ENCODE measurements around the gene SLC6A1.

The SLC6A1 gene

DNA sequence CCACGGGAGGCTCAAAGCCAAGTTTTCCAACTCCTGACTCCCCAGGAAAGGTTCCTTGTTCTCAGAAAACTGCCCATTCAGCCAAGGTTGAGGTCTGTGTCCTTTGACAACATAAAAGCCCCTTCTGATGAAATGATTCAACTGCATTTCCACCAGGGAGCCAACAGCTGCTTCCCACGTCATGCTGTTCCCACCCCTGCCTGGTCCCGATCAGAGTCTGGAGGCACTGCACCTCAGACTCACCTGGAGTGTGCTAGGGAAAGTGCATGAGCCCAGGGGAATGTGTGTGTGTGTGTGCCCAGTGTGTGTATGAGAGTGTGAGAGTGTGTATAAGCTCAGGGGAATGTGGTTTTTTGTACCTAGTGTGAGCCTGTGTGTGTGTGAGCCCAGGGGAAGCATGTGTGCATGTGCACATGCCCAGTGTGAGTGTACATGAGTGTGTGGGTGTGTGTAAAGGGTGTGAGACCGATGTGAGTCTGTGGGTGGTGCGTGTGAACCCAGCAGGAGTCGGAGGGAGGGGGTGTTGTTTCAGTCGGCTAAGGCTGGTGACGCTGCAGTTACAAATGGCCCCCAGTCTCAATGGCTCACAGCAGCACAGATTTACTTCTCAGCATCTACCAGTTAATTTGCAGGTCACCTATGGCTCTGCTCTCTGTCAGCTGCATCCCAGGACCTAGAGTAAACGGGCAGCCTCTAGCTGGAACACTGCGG is 20.3 kb upstream of the SLC6A1 start:
- no peak for DNase-seq

DNA sequence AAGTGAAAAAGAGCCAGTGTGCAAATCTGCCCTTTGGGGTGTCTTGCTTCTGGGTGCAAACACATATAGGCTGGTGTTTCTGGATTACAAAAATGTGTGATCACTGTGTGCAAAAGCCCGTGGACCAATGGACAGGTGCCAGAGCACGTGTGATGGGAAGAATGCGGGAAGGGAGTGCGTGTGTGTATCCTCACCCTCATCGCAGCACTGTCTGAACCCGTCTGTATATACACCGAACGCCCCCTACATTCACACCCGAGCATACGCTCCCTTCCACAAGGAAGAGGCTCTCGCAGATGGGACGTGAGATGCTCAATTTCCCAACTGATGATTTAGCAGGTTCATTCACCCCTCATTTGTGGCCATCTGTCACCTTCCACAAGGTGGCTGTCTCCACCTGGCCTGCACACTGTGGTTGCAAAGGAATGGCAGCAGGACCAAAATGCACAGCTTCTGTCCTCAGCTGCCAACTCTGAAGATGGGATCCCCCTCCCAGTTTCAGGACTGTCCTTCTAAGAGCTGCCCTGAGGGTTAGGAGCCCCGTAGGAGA is 19.4 kb upstream of the SLC6A1 start:
- DNase-seq = no peak

DNA sequence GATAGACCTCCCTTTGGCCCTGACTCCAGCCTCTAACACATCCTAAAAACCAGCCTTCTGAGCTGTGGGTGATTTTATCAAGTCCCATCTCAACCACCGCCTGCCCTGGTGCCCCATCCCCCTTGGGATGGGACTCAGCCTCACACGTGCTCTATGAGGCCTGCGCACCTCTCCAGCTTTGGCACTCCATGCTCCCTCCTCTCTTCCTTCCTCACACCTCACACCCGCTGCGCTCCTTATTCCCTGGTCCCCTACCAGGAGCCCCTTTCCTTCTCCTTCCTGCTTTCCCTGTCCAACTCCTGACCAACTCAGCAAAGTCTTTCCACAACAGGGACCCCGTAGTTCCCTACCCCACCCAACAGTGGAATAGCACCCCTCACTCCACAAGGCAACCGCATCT is 18.4 kb upstream of the SLC6A1 start:
- no peak for DNase-seq

DNA sequence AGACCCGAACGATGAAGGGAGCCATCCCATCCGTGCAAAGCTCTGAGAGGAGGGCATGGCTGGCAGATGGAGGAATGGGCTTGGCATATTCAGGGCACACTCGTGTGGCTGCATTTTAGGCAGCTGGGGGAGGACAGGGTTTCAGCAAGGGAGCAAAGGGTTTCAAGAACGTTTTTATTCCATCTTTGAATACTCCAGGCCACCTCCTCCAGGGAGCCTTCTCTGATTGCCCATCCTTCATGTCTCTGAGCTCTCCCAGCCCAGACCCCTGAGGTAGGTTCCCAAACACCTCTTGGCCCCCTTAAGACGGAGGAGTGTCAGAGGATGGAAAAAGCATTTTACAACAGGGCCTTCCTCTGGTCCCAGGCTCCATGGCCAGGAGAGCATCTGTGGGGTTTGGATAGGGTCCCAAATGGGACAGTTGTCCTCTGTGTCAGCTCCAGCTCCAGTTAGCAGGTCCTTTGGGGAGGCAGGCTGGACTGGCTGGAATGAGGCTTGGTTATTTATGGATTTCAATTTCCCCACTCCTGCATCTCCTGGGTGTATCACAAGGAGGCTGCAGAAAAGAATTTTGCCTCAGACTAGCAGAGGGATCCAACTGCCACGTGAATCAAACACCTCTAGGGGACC is 17.7 kb upstream of the SLC6A1 start:
- DNase-seq = no peak

DNA sequence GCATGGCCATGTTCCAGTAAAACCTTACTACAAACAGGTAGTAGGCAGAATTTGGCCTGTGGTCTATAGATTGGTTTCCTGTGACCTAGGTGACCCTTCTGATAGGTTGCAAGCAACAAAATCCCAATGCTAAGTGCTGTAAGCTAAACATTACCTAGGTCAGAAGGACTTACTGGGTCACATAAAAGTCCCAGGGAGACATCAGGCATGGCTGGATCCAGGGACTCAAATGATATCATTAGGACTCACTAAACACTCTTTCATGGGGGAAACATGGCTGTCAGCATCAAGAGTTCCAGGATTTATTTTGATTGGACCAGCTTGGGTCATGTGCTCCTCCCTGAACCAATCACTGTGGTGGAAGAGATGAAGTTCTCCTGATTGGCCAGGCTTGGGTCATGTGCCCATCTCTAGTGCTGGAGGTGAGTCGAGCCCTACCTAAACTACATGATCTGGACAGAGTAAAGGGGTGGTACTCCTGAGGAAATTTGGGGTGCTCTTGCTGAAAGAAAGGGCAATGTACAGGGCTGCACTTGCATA is 16.8 kb upstream of the SLC6A1 start:
- DNase-seq = no peak

DNA sequence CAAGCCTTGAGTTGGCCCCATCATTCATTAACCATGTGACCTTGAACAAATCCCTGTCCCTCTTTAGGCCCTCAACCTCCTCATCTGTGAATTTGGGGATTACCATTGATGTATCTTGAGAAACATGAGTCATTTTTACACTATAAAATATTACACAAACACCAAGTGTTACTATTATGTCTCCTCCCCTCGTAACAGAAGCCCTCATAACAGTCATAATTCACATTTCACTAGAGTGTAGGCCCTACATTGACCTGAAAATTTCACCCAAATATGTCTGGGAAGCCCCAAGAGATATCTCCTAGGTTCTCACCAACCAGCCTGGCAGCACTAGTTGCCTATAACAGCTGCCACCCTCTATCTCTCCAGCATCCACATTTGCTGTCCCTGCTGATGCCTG is 15.8 kb upstream of the SLC6A1 start:
- no peak for DNase-seq

DNA sequence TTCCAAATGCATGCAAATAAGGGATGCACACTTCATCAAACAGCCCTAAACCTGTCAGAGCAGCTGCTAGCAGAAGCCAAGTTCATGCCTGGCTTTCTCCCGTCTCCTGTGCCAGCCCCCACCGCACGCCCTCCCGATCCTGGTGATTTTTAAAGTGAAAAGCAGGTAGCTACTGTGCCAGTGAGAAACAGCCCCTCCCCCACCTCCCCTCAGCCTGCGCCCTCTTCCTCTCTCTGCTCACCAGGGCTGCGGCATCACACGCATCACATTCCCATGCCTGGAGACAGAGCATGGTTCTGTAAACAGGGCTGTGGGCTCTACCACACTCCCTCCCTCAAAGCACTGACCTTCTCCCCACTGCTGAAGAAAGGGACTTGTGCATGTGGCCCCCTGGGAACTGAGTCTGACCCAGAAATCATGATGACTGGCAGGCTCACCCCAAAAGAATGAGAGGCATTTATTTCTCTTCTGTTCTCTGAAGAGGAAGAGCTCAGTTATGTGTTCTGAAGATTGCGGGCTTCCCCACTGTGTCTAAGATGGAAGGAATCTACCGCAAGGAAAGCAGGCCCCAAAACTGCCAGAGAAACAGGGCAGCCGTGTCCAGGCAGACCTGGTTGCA is 14.5 kb upstream of the SLC6A1 start:
- DNase-seq = no peak

DNA sequence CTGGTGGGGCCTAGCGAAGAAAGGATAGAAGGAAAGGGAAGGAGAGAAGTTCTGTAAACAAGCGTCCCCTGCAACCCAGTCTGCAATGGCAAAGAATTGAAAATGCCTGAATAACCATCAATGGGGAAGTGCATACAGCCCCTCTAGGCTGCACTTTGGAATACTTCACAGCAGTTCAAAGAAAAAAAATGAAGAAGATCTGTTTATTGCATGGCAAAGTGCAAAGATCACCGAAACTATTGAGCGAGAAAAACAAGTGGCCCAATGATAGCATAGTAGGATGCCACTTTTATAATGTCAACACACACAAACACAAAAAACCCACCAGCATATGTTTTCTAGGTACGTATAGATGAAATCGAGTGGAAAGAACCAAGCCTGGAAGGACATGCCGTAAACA is 13.6 kb upstream of the SLC6A1 start:
- DNase-seq = no peak

DNA sequence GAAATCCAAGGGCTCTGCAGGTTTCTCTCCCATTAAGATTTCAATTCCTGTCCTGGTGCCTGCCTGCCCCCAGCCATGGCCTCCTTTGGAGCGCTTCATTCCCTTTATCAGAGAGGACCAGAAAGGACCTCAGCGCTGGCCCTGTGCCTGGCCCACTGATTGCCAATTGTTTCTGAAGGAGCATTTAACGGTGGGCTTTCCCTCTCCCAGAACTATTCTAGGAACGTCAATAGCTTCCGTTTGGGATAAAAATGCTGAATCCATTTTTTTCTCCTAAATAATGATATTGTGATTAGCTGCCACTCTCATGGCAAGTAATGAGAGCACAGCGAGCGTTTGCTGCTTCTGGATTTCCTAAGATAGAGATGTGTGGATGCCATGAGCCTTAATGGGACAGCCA is 12.2 kb upstream of the SLC6A1 start:
- DNase-seq = no peak

DNA sequence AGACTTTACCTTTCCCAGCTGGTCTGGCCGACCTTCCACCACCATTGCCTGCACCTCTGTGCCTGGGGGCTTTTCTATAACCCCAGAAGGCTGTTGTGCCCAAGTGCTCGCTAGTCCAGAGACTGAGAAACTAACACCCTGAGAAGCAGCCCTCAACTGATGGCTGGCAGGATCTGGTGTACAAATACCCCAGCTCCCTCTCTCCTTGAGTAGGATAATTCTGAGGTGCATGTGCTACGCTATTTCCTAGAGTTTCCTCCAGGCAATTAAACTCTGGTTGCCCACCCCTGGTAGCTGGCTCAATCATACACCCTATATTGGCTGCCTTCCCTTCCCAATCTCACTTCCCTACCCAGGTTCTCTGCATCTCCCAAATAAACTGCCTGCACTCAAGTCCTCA is 11.5 kb upstream of the SLC6A1 start:
- DNase-seq = no peak

DNA sequence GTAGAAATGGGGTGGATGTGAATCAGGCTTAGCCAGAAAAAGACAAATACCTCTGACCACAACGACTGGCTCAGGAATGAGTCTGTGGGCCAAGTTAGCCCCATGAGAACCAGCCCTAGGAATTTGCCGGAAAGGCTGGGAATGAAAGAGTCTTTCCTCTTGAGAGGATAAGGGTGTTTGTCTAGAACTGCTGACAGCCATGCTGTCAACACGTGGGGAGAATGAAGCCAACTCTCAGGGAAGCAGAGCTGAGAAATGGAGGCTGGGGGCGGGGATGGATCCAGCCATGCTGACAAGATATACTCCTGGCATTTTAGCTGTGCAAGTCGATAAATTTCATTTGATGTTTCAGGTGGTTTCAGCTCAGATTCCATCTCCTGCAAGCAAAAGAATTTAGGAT is 10.6 kb upstream of the SLC6A1 start:
- DNase-seq = no peak

DNA sequence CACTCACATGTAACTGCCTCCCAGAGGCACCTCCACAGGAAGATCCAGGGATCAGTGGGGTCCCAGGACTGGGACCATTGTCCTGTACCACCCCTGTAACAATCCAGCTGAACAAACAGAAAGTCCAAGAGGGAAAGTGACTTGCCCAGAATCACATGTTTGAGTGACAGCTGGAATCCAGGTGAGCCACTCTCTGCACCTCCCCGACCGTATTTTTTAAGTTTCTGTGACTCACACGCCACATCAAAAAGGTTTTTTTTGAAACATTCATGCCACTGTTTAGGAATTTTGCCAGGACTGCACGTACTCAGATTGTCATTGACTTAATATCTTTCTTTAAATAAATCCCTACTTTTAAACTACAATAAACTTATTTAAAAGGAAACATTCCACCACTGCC is 9.8 kb upstream of the SLC6A1 start:
- no peak for DNase-seq

DNA sequence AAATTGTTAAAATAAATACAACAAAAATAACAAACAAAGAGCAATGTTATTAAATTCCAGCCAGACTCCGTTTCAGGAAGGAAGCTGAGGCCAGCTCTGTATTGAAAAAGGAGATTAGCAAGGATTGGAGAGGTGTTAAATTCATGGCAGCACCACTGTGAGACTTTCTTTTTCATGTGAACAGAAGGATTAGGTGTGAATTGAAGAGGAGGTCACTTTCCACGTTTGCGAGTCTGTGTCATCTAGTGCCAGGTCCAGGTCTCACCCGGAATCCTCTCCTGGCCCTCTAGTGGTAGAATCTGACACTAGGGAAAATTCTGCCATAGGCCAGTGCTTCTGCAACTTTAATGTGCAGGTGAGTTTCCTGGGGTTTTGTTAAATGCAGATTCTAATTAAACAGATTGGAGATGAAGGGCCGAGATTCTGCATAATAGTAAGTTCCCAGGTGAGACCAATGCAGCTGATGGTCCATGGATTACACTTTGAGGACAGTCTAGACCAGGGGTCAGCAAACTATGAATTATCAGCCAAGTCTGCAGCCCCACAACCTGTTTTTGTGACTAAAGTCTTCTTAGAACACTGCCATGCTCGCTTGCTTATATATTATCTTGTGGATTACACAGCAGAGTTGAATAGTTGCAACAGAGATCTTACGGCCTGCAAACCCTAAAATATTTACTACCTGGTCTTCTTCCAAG is 9.2 kb upstream of the SLC6A1 start:
- no peak for DNase-seq

DNA sequence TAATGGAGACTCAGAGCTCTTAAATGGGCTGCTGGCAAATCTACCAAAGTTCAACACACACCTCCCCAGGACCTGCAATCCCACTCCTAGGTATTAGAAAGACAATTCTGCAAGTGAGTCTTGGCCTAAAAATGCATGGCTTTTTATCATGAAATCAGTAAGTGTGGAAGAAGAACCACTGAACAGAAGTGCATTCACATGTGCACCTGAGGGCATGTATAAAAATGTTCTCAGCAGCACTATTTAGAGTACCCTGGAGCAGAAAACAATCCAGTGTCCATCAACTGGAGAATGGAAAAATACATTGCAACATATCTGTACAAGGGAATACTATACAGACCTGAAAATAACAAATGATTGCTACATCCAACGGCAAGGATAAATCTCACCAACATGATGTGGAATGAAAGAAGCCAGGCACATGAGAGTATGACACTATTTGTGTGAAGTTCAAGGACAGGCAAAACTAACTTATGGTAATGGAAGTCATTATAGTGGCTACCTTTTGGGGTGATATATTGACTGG is 8.1 kb upstream of the SLC6A1 start:
- no peak for DNase-seq

DNA sequence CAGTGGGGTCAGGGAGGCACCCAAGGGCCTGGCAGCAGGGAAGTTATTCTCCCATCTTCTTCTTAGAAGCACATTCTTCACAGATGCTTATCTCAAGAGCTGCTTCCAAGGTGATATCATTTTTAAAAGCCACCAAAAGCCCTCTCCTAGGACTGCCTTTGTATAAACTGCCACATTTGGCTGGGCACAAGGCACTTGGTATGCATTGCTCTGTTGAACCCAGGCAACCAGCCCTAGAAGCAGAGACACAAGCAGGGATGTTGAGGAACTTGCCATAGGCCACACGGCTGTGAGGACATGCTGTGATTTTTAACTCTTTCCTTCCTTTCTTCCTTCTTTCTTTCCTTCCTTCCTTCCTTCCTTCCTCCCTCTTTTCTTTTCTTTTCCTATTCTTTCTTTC is 7.4 kb upstream of the SLC6A1 start:
- no peak for DNase-seq

DNA sequence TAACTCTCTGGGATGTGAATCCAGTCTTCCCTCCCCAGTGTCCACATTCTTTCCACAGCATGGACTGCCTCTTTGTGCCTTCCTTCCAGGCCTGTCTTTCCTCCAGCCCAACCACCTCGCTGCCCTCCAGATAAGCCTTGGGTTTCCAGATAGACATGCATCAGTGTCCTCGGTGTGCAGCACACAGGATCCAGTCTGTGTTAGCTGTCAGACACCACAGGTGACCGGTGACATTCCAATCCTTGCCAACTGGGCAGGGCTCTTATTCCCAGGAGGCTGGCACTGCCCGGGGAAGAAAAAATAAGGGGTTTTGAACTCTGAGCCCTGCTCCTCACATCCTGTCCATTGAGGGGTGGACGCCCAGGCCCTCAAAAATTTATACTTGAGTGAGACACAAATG is 6.0 kb upstream of the SLC6A1 start:
- no peak for DNase-seq

DNA sequence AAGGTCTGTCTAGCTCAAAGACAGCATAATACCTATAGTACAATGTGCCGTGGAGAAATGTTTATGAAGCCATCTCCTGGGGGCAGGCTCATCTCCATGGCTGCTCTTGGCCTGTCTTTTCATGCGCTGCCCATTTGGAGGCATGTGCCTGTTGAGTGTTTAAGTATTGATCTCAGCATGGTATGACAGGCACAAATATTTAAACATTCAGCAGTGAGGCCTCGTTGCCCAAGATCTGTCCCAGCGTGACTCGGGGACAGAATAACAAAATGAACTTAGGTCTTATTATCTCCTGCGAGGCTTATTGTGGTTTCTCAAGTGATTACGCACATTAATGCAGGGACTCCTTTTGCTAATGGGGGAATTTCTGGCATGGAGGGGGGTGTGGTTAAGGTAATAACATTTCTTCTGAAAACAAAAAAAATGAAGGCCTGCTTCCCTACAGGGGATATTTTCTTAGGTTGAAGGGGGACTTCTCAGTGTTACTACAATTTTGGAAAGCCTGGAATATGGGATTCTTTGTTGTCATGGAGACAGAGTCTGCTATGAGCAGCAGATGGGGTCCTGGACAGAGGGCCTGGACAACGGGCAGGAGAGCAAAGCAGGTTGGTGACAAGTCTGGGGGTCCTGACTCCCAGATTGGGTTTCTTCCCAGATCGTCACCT is 4.4 kb upstream of the SLC6A1 start:
- DNase-seq = no peak

DNA sequence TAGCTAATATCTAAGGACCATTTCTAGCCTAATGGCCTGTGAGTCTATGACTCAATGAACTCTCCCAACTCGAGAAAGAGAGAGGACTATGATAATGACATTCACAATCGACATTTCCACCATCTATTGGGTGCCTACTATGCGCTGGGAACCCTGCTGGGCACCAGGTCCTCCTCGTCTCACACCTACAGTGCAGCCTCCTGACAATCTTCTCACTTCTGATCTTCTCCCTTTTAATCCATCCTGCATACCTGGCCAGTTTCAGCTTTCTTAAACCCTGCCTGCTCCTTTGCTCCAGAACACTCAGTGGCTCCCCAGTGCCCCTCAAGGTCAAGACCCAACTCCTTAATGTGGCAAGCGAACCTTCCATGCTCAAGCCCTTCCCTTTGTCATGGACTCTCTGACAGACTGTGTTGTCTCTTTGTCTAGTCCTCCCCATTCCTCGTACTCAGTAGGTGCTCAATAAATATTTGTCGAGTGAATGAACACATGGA is 3.5 kb upstream of the SLC6A1 start:
- DNase-seq = no peak

DNA sequence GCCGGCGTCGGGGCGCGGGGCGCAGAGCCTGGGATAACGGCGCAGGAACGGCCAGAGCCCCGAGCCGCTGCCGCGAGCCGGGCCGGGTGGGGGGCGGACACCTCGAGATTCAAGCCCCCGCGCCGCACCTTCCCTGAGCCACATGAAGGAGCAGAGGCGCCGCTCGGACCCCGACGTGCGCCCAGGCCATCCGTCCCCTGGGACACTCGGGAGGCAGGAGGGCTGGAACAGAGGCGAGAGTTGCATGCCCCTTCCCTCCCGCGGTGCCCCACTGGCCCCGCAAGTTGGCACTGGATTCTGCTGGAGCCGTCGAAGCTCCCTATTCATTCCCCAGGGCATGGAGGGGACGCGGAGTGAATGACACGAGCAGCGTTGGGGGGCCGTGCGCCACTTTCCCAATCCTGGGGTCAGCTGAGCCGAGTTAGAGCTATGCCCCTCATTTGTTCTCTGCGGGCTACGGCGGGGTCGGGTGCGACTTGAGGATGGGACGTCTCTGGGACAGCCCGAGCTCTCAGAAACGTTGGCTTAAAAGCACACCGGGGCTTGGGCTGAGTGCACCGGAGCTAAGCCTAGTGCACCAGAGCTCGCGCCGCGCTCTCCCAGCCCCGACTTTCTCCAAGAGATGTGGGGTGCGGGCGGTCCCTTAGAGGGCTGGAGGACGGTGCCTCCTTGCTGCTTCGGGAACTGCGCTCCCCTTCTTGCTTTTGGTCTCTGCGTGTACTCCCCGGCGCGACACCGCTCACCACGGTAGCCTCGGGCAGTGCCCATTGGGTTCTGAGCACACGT is 588 bp downstream of the SLC6A1 start:
- no peak for DNase-seq

DNA sequence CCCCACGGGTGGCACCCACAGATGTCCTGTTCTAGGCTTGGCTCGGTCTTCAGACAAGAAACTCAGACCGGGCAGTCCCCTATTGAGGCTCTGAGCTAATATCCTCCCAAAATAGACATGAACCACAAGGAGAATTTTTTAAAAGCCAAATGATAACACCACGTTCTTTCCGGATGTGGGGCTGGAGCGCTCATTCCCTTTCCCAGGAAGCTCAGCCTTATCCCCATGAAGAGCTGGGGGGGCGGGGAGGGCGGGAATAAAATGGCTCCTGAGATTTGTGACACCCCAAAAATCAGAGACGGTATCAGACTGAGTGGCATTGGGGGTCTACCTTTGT is 1.1 kb downstream of the SLC6A1 start:
- no peak for DNase-seq

DNA sequence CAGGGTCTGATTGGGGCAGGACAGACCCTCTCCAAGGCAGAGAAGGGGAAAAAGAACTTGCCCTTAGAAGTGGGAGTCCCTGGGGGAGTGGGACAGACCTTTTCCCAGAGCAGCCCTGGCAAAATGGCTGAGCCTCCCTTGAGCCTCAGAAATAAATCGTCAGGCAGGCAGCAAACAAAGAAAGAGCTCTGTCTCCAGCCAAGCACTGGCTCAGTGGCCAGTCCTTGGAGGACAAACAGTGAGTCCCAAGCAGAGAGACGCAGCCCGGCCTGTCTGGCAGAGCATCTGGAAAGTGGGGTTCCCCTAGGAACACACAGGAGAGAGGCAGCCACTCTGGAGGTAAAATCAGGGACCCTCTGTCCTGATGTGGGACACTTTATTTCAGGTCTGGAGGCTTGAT is 1.8 kb downstream of the SLC6A1 start:
- no peak for DNase-seq

DNA sequence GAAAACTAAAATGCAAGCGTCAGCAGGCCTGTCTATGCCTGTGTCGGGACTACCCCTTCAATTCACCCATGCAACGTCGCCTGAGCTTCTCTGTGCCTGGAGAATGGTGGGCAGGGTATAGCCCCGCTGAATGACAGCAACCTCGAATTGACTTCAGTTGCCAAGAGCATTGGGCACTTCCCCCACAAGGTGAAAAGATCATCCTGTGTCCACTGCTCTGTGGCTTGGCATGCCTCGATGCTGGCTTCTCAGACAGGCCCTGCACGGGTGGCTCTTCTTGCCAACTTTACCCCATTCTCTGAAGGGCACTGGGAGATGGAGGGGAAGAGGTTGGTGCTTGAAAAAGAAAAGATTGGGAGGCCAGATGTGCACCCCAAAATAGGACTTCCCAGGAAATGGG is 3.3 kb downstream of the SLC6A1 start:
- no peak for DNase-seq
